ENCODE measurements around the gene MAPK10. TPM values are rescaled to one million over a fixed set of nuclear protein-coding genes. Genes with fewer than 3 reads are reported as not detected.
A peak's percentile ranks its signal among the peaks of the same experiment; 100 is the strongest.

MAPK10 gene
- total RNA-seq, 8 experiments from 2014 or later = 1.2 to 104 (median 61.8) TPM

- in situ Hi-C loops (cut with MboI; ENCODE audit: low pct_unique_long_range_greater_than_20kb in 2 of 9, low sequenced_read_pairs in 9 of 9, unreplicated experiment in 9 of 9) = no loop called here
- ATAC-seq (replicated peaks in 6 of 8) = no peak
- peaks cover 5 to 9% of the 10 kb centered on the region in 2 donors for H3K4me1 ChIP-seq (replicated peaks in 1 of 2)
- 29 to 100% (median 96%) methylated on average over 1 to 4 of the region's 4 CpGs for WGBS, 10 experiments
- H3K27ac ChIP-seq = no peak overlapping the region
- H3K4me3 ChIP-seq = no peak overlapping the region
Measured at GRCh38 chr4:86155766-86156165, 204.1 kb downstream of the MAPK10 start.

GRCh38 chr4:86152454-86152853 lies 207.4 kb downstream of the MAPK10 start:
- Histone ChIP-seq H3K4me3 (no peak overlapping the region), H3K27ac (no peak overlapping the region), H3K4me1 (replicated peaks in 1 of 2) (peaks cover 5 to 9% of the 10 kb centered on the region in 2 donors)
- 17 to 95% (median 79%) methylated on average over 1 to 2 of the region's 2 CpGs; no CpG with 5 or more reads in 2 of the 10 experiments for WGBS, 10 experiments
- peak in 2 of 8 experiments; percentile 40 to 49 for ATAC-seq (replicated peaks in 6 of 8)
- in situ Hi-C loops (cut with MboI; ENCODE audit: low pct_unique_long_range_greater_than_20kb in 2 of 9, low sequenced_read_pairs in 9 of 9, unreplicated experiment in 9 of 9) = no loop called here

GRCh38 chr4:86151196-86151595 lies 208.7 kb downstream of the MAPK10 start:
- peaks cover 5 to 9% of the 10 kb centered on the region in 2 donors for H3K4me1 ChIP-seq (replicated peaks in 1 of 2)
- no peak for ATAC-seq (replicated peaks in 6 of 8)
- no peak overlapping the region for H3K27ac ChIP-seq
- no peak overlapping the region for H3K4me3 ChIP-seq
- WGBS, 10 experiments = 67 to 90% (median 74%) methylated on average over 2 to 3 of the region's 3 CpGs; no CpG with 5 or more reads in 2 of the 10 experiments
- in situ Hi-C loops (cut with MboI; ENCODE audit: low pct_unique_long_range_greater_than_20kb in 2 of 9, low sequenced_read_pairs in 9 of 9, unreplicated experiment in 9 of 9) = no loop called here

- in situ Hi-C loops (cut with MboI; ENCODE audit: low pct_unique_long_range_greater_than_20kb in 2 of 9, low sequenced_read_pairs in 9 of 9, unreplicated experiment in 9 of 9) = no loop called here
Measured at GRCh38 chr4:86141161-86141560, 218.7 kb downstream of the MAPK10 start.

GRCh38 chr4:86132468-86132867 lies 227.4 kb downstream of the MAPK10 start:
- H3K4me1 ChIP-seq (replicated peaks in 1 of 2) = no peaks in the 10 kb centered on the region
- H3K4me3 ChIP-seq = no peak overlapping the region
- in situ Hi-C loops (cut with MboI; ENCODE audit: low pct_unique_long_range_greater_than_20kb in 2 of 9, low sequenced_read_pairs in 9 of 9, unreplicated experiment in 9 of 9) = no loop called here
- ATAC-seq (replicated peaks in 6 of 8) = peak in 1 of 8 experiments; percentile 52
- 50 to 100% (median 90%) methylated on average over 1 to 4 of the region's 4 CpGs; no CpG with 5 or more reads in 1 of the 10 experiments for WGBS, 10 experiments
- no peak overlapping the region for H3K27ac ChIP-seq

More at GRCh38 chr4:86141161-86141560, 218.7 kb downstream of the MAPK10 start:
- no peak overlapping the region for H3K4me3 ChIP-seq
- 50 to 100% (median 100%) methylated on average over 1 of the region's 1 CpG; no CpG with 5 or more reads in 2 of the 10 experiments for WGBS, 10 experiments
- H3K4me1 ChIP-seq (replicated peaks in 1 of 2) = no peaks in the 10 kb centered on the region
- ATAC-seq (replicated peaks in 6 of 8) = no peak
- H3K27ac ChIP-seq = no peak overlapping the region

GRCh38 chr4:86131456-86131855 lies 228.4 kb downstream of the MAPK10 start:
- Histone ChIP-seq H3K27ac (no peak overlapping the region), H3K4me3 (no peak overlapping the region), H3K4me1 (replicated peaks in 1 of 2) (no peaks in the 10 kb centered on the region)
- in situ Hi-C loops (cut with MboI; ENCODE audit: low pct_unique_long_range_greater_than_20kb in 2 of 9, low sequenced_read_pairs in 9 of 9, unreplicated experiment in 9 of 9) = no loop called here
- 29 to 100% (median 89%) methylated on average over 2 of the region's 2 CpGs for WGBS, 10 experiments
- ATAC-seq (replicated peaks in 6 of 8) = no peak

- WGBS, 10 experiments = 68 to 100% (median 93%) methylated on average over 2 of the region's 2 CpGs; no CpG with 5 or more reads in 2 of the 10 experiments
- Histone ChIP-seq H3K4me3 (no peak overlapping the region), H3K27ac (no peak overlapping the region), H3K4me1 (replicated peaks in 1 of 2) (no peaks in the 10 kb centered on the region)
- in situ Hi-C loops (cut with MboI; ENCODE audit: low pct_unique_long_range_greater_than_20kb in 2 of 9, low sequenced_read_pairs in 9 of 9, unreplicated experiment in 9 of 9) = no loop called here
- ATAC-seq (replicated peaks in 6 of 8) = no peak
Measured at GRCh38 chr4:86130160-86130933, 229.5 kb downstream of the MAPK10 start.

- ATAC-seq (replicated peaks in 6 of 8) = no peak
Measured at GRCh38 chr4:86129546-86129945, 230.3 kb downstream of the MAPK10 start.

GRCh38 chr4:86122404-86122803 lies 237.4 kb downstream of the MAPK10 start:
- H3K4me3 ChIP-seq = no peak overlapping the region
- in situ Hi-C loops (cut with MboI; ENCODE audit: low pct_unique_long_range_greater_than_20kb in 2 of 9, low sequenced_read_pairs in 9 of 9, unreplicated experiment in 9 of 9) = no loop called here
- H3K27ac ChIP-seq = no peak overlapping the region
- ATAC-seq (replicated peaks in 6 of 8) = no peak
- H3K4me1 ChIP-seq (replicated peaks in 1 of 2) = no peaks in the 10 kb centered on the region

More at GRCh38 chr4:86129546-86129945, 230.3 kb downstream of the MAPK10 start:
- Histone ChIP-seq H3K4me3 (no peak overlapping the region), H3K4me1 (replicated peaks in 1 of 2) (no peaks in the 10 kb centered on the region), H3K27ac (no peak overlapping the region)
- WGBS, 10 experiments = 17 to 100% (median 70%) methylated on average over 1 to 2 of the region's 2 CpGs; no CpG with 5 or more reads in 2 of the 10 experiments
- in situ Hi-C loops (cut with MboI; ENCODE audit: low pct_unique_long_range_greater_than_20kb in 2 of 9, low sequenced_read_pairs in 9 of 9, unreplicated experiment in 9 of 9) = no loop called here

- Histone ChIP-seq H3K4me1 (replicated peaks in 1 of 2) (no peaks in the 10 kb centered on the region), H3K4me3 (no peak overlapping the region), H3K27ac (no peak overlapping the region)
- in situ Hi-C loops (cut with MboI; ENCODE audit: low pct_unique_long_range_greater_than_20kb in 2 of 9, low sequenced_read_pairs in 9 of 9, unreplicated experiment in 9 of 9) = no loop called here
- no peak for ATAC-seq (replicated peaks in 6 of 8)
Measured at GRCh38 chr4:86118711-86119110, 241.1 kb downstream of the MAPK10 start.

GRCh38 chr4:86117705-86118302 lies 242.0 kb downstream of the MAPK10 start:
- Histone ChIP-seq H3K4me1 (replicated peaks in 1 of 2) (no peaks in the 10 kb centered on the region), H3K27ac (no peak overlapping the region), H3K4me3 (no peak overlapping the region)
- ATAC-seq (replicated peaks in 6 of 8) = peak in 3 of 8 experiments; percentile 44 to 96 (median 89)
- 0 to 100% (median 75%) methylated on average over 1 to 2 of the region's 2 CpGs; no CpG with 5 or more reads in 1 of the 10 experiments for WGBS, 10 experiments
- in situ Hi-C loops (cut with MboI; ENCODE audit: low pct_unique_long_range_greater_than_20kb in 2 of 9, low sequenced_read_pairs in 9 of 9, unreplicated experiment in 9 of 9) = no loop called here

- in situ Hi-C loops (cut with MboI; ENCODE audit: low pct_unique_long_range_greater_than_20kb in 2 of 9, low sequenced_read_pairs in 9 of 9, unreplicated experiment in 9 of 9) = no loop called here
- ATAC-seq (replicated peaks in 6 of 8) = no peak
- no peaks in the 10 kb centered on the region for H3K4me1 ChIP-seq (replicated peaks in 1 of 2)
- WGBS, 10 experiments = no CpG with 5 or more reads among the region's 2 CpGs
- H3K4me3 ChIP-seq = no peak overlapping the region
- H3K27ac ChIP-seq = no peak overlapping the region
Measured at GRCh38 chr4:86114563-86114962, 245.3 kb downstream of the MAPK10 start.

GRCh38 chr4:86108834-86109233 lies 251.0 kb downstream of the MAPK10 start:
- WGBS, 10 experiments = 36 to 94% (median 77%) methylated on average over 1 to 2 of the region's 2 CpGs; no CpG with 5 or more reads in 2 of the 10 experiments

More at GRCh38 chr4:86108834-86109233, 251.0 kb downstream of the MAPK10 start:
- Histone ChIP-seq H3K4me3 (no peak overlapping the region), H3K27ac (no peak overlapping the region), H3K4me1 (replicated peaks in 1 of 2) (no peaks in the 10 kb centered on the region)
- in situ Hi-C loops (cut with MboI; ENCODE audit: low pct_unique_long_range_greater_than_20kb in 2 of 9, low sequenced_read_pairs in 9 of 9, unreplicated experiment in 9 of 9) = no loop called here
- ATAC-seq (replicated peaks in 6 of 8) = peak in 1 of 8 experiments; percentile 75
